Loucy (cell line): ENCODE data around the gene PID1.
A peak's percentile ranks its signal among the peaks of the same experiment; 100 is the strongest.

Experiments used
- H2AFZ ChIP-seq: fragments of 200-600 bp; sonication (generic); 2 replicates; pipeline ENCODE4 v1.6.0; 2016; ENCODE audit warnings: antibody characterized with exemption, mild to moderate bottlenecking, low read length, moderate library complexity
- H3F3A ChIP-seq: fragments of 200-600 bp; 2 replicates; pipeline ENCODE4 v1.6.0; 2016; ENCODE audit warnings: antibody characterized with exemption, low read depth, mild to moderate bottlenecking
- H3K27me3 ChIP-seq: fragments of 200-600 bp; sonication (generic); 2 replicates; pipeline ENCODE4 v1.6.1; 2014; ENCODE audit warnings: low read length, mild to moderate bottlenecking; ENCODE audit not compliant: insufficient read depth, poor library complexity, severe bottlenecking
- H3K36me3 ChIP-seq: fragments of 200-600 bp; sonication (generic); 2 replicates; pipeline ENCODE4 v1.6.1; 2016; ENCODE audit warnings: low read length; ENCODE audit not compliant: insufficient read depth
- H3K4me1 ChIP-seq: fragments of 200-600 bp; sonication (generic); 2 replicates; pipeline ENCODE4 v1.5.1; 2014; ENCODE audit warnings: low read length, mild to moderate bottlenecking; ENCODE audit not compliant: insufficient read depth, poor library complexity, severe bottlenecking
- H3K4me2 ChIP-seq: fragments of 200-600 bp; sonication (generic); 2 replicates; pipeline ENCODE4 v1.6.0; 2014; ENCODE audit warnings: antibody characterized with exemption, low read length, low read depth, mild to moderate bottlenecking; ENCODE audit not compliant: poor library complexity, severe bottlenecking
- H3K4me3 ChIP-seq: fragments of 200-600 bp; sonication (generic); 2 replicates; pipeline ENCODE4 v1.5.1; 2014; ENCODE audit warnings: low read length, mild to moderate bottlenecking, mixed read lengths; ENCODE audit not compliant: poor library complexity, severe bottlenecking
- H3K79me2 ChIP-seq: fragments of 200-600 bp; sonication (generic); 2 replicates; pipeline ENCODE4 v1.6.1; 2014; ENCODE audit warnings: low read length; ENCODE audit not compliant: insufficient read depth
- H3K9ac ChIP-seq: fragments of 200-600 bp; sonication (generic); 2 replicates; pipeline ENCODE4 v1.6.0; 2014; ENCODE audit warnings: mild to moderate bottlenecking, low read depth, low read length, moderate library complexity; ENCODE audit not compliant: poor library complexity, severe bottlenecking
- H3K9me2 ChIP-seq: fragments of 200-600 bp; sonication (generic); replicated peaks from 2 replicates; pipeline ENCODE4 v1.6.1; 2016; ENCODE audit warnings: low read depth, low read length, mixed read lengths
- H3K9me3 ChIP-seq: fragments of 200-600 bp; sonication (generic); 2 replicates; pipeline ENCODE4 v1.6.1; 2014; ENCODE audit warnings: mild to moderate bottlenecking, antibody characterized with exemption, low read length, low read depth; ENCODE audit not compliant: insufficient read depth
- H4K20me1 ChIP-seq: fragments of 200-600 bp; sonication (generic); 2 replicates; pipeline ENCODE4 v1.6.0; 2014; ENCODE audit warnings: antibody characterized with exemption, low read length, mild to moderate bottlenecking; ENCODE audit not compliant: insufficient read depth, poor library complexity, severe bottlenecking
- EZH2phosphoT487 ChIP-seq: fragments of 200-600 bp; IDR thresholded peaks from 2 replicates; pipeline ENCODE4 v1.6.1; 2018; ENCODE audit warnings: antibody characterized with exemption, mild to moderate bottlenecking, moderate library complexity, borderline replicate concordance
- TF ChIP-seq, protein P1 (sequence below): fragments of 200-600 bp; sonication (generic); conservative IDR thresholded peaks from 2 replicates; pipeline ENCODE4 v1.5.1; 2014; ENCODE audit warnings: mild to moderate bottlenecking, antibody characterized with exemption, low read length

Gene PID1

DNA sequence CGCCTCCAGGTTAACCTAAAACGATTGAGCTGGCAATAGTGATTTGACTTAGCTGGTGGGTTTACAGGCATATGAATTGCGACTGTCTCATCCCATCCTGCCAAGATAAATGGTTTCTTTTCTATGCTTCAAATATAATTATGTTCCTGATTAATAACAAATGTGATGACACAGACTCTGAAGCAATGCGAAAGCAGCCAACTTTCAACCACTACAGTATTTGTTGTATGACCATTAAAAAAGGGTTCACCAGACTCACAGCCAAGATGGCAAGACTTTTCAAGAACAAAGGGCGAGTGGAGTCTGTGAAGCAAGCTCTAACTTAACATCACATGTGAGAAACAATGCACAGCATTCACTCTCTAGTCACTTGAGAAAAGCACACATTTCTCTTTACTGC is 186.6 kb downstream of the PID1 start:
- no peaks in the 10 kb centered on the region for H3K27me3 ChIP-seq
- TF ChIP-seq EZH2phosphoT487, result no peak
- TF ChIP-seq, protein P1, sequence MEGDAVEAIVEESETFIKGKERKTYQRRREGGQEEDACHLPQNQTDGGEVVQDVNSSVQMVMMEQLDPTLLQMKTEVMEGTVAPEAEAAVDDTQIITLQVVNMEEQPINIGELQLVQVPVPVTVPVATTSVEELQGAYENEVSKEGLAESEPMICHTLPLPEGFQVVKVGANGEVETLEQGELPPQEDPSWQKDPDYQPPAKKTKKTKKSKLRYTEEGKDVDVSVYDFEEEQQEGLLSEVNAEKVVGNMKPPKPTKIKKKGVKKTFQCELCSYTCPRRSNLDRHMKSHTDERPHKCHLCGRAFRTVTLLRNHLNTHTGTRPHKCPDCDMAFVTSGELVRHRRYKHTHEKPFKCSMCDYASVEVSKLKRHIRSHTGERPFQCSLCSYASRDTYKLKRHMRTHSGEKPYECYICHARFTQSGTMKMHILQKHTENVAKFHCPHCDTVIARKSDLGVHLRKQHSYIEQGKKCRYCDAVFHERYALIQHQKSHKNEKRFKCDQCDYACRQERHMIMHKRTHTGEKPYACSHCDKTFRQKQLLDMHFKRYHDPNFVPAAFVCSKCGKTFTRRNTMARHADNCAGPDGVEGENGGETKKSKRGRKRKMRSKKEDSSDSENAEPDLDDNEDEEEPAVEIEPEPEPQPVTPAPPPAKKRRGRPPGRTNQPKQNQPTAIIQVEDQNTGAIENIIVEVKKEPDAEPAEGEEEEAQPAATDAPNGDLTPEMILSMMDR, result no peak
- H4K20me1 ChIP-seq, result no peaks in the 10 kb centered on the region
- no peak overlapping the region for H3K4me2 ChIP-seq
- no peak overlapping the region for H3K4me3 ChIP-seq
- no peaks in the 10 kb centered on the region for H3K36me3 ChIP-seq
- H3F3A ChIP-seq, result peaks cover 8% of the 10 kb centered on the region; the same call in 1 of the 2 replicates
- no peak overlapping the region for H3K9ac ChIP-seq
- no peaks in the 10 kb centered on the region for H3K79me2 ChIP-seq
- H3K9me2 ChIP-seq, result no peaks in the 10 kb centered on the region
- no peak overlapping the region for H2AFZ ChIP-seq
- H3K4me1 ChIP-seq, result peaks cover 60% of the 10 kb centered on the region
- peaks cover 11% of the 10 kb centered on the region; the same call in 1 of the 2 replicates for H3K9me3 ChIP-seq

DNA sequence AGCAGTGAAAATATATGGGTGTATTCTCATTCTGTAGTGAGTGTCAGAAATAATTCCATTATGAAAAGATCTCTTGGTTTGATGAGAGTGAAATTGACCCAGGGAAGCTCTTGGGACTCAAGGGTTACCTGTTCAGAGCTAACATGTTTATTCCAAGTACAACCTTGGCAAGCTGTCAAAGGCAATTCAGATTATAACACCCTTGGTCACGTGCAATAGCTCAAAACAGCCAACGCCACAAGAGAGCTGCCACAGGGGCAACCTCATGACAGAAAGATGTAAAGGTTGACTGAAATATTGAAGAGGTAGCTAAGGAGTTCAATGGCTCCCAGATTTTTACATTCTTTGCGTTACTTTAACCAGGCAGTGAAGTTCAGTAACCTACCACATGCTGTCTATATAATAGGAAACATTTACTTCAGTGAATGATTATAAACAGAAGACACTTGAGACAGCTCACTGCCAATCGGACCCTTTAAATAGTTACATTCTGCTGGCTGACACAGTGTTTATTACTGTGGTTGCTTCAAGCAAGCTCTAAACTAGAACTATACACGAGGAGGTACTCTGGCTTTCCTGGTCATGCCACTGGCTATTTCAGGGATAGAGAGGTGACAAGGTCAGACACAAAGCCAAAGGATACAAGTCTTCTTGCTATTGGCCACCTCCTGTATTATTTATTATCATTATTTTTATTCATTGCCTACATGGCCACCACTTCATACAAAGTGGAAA is 187.3 kb downstream of the PID1 start:
- Histone ChIP-seq H3K9ac (no peak overlapping the region), H3K9me2 (no peaks in the 10 kb centered on the region), H3K9me3 (peaks cover 11% of the 10 kb centered on the region; the same call in 1 of the 2 replicates), H3K36me3 (no peaks in the 10 kb centered on the region), H2AFZ (no peak overlapping the region), H3K27me3 (no peaks in the 10 kb centered on the region), H3K4me2 (no peak overlapping the region), H3K4me3 (no peak overlapping the region), H4K20me1 (no peaks in the 10 kb centered on the region), H3F3A (peaks cover 3% of the 10 kb centered on the region; the same call in 1 of the 2 replicates), H3K4me1 (peaks cover 60% of the 10 kb centered on the region), H3K79me2 (no peaks in the 10 kb centered on the region)
- TF ChIP-seq EZH2phosphoT487, result no peak
- TF ChIP-seq, protein P1, result no peak

DNA sequence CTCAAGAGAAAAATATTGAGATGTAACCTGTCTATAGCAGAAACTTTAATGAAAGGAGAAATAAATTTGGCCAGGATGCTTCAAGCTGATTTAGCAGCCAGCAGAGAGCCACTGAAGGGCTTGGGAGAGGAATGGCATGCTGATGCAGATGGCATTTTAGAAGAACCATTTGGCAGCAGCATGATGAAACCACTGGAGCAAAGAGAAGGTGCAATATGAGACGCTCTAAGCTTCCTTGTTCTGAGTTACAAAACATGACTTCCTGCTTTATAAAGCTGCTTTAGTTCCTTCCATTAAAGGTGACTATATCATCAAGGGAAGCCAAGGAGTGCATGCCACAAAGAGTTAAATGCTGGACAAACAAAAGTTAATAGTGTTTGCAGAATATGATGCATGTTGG is 189.7 kb downstream of the PID1 start:
- TF ChIP-seq, protein P1, result no peak
- TF ChIP-seq EZH2phosphoT487, result no peak
- Histone ChIP-seq H3K9me3 (peaks cover 11% of the 10 kb centered on the region; the same call in 1 of the 2 replicates), H3K27me3 (no peaks in the 10 kb centered on the region), H3K4me1 (peaks cover 53% of the 10 kb centered on the region), H3F3A (no peaks in the 10 kb centered on the region), H4K20me1 (no peaks in the 10 kb centered on the region), H3K36me3 (no peaks in the 10 kb centered on the region), H3K9ac (peak overlapping the region; percentile 58), H2AFZ (peak overlapping the region; percentile 51), H3K4me3 (no peak overlapping the region), H3K4me2 (peak overlapping the region; percentile 32), H3K9me2 (no peaks in the 10 kb centered on the region), H3K79me2 (no peaks in the 10 kb centered on the region)
